DMS153 treated with DMSO at 0.1 percent for 48 hours (cell line): ENCODE data around the gene OXLD1.
A peak's percentile ranks its signal among the peaks of the same experiment; 100 is the strongest.

Experiments
- DNase-seq: peaks from one replicate; lab custom pipeline; 2025; ENCODE audit not compliant: unreplicated experiment; lab: John Stamatoyannopoulos, UW

OXLD1 gene

DNA sequence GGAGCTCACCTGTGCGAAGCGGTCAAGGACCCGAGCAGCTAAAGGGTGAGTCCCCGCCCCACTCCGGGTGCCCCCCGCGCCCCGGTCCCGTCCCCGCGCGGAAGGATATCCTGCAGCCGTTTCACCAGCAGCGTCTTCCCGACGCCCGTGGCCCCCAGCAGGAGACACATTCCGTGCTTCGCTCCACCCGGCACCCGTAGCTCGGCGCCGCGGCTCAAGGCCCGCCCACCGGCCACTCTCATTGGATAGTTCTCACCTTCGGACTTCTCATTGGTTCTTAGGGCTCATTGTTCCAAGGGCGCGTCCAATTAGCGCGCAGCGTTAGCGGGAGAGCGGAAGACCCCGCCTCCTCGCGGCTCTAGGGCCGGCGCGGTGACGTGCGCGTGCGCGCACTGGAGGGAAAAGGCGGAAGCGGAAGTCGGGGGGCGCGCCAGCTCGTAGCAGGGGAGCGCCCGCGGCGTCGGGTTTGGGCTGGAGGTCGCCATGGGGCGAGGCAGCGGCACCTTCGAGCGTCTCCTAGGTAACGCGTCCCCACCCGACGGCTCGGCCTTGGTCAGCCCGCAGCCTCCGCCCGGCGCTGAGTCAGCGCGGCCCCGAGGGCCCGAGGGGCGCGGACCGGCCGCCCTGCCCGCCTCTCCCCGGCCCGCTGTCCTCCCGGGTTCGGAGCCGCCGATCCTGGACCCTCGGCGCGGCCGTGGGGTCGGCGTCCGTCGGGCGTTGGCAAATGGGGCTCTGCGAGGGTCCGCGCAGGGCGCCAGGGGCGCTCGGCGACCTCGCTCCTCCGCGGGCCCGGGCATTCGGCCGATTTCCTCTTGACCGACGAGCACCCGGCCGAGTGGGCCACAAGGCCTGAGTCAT lies 17.4 kb upstream of the OXLD1 start, which contains the start of the genes ARL16 and HGS:
ARL16 (minus strand) TSS at position 214 of the 858 bp plus-strand sequence; CDS start at position 170, 44 bp downstream.
HGS (plus strand) TSS at position 428 of the 858 bp plus-strand sequence; CDS start at position 484, 56 bp downstream.
- DNase-seq: peak; percentile 98

DNA sequence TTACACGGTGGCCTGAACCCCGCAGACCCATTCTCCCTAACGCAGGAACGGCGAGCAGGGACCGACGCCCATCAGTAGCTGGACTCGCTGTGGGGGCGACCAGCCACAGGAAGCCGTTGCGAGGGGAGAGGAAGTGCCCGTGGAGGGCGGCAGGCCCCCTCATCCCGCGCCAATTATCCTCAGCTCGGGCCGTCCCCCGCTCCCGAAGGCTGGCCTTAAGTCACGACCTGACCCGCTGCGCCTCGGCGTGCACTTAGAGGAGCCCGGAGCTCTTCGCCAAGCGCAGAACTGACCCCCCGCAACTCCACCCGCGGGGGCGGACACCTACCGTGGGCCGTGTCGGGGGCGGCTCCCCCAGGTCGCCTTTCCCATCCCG lies 16.8 kb upstream of the OXLD1 start:
- DNase-seq: no peak

DNA sequence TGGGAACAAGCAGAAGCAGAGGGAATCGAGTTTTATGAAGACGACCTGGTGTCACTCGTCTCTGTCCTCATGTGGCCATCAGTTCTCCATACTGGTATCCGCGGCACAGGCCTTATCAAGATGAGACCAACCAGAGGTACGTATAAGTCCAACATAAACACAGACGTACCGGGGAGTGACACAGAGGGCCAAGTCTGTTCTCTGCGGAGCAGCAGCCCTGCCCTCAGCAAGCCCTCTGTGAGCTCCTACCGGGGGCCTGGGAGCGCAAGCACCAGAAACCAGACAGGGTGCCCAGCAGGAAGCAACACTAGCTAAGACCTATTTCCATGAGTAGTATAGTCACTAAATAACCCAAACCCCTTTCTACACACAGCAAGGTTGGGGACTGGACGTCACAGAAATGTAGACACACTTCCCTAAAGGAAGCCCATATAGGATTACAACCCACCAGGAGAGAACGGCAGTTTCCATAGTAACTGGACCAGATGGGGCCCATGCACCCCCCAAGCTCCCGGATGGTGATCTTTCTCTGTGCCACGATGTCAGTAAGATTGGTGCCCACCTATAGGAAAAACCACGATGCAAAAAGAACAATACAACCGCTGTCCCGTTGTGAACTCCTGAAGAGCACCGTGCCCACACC lies 16.3 kb upstream of the OXLD1 start:
- no peak for DNase-seq

DNA sequence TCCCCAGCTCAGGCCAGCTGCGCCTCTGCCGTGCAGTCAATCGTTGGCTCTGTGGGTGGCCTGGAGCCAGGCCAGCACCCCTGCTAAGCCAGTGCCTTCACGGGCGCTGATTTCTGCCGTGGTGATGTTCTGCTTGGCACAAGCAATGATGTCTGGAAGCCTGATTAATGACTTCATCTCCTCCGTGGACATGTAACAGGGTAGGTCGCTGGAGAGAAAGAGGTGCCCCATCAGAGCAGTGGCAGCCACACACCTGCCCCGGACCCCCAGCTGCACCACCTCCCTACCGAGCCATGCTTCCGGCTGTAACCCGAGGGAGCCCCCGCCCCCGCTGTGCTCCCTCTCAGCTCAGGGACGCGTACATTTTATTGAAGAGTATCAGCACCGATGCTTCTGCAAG lies 15.3 kb upstream of the OXLD1 start:
- no peak for DNase-seq

DNA sequence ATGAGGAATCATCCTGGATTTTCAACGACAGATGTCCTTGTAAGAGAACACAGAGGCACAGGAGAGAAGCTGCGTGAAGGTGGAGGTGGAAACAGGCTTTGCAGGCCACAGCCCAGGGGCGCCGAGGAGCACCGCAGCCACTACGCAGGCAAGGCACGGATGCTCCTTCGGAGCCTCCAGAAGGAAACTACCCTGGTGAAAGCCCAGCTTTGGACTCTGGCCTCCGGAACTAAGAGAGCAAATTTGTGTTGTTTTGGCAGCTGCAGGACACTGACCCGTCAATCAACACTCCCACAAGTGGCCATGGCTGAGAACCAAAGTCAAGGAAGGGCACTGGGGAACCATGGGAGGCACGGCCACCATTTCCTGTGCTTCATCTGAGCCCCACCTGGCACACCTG lies 13.7 kb upstream of the OXLD1 start:
- DNase-seq: no peak

DNA sequence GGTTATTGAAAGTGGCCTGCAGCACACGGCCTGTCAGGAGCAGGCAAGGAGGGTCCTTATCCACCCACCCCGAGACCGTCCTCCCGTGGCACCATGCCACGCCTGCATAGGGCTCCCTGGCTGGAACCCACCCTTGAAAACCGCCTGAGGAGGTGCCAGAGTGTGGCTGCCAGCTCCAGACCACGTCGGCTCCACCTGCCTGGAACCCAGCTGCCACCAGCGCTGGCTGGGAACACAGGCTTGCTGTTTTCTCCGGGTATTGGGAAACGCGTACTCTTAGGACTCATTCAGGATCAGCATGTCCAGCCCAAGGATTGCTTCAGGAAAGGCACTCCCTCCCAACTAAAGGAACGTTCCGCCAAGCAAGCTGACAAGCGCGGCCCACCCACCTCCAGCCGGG lies 10.5 kb upstream of the OXLD1 start:
- no peak for DNase-seq

DNA sequence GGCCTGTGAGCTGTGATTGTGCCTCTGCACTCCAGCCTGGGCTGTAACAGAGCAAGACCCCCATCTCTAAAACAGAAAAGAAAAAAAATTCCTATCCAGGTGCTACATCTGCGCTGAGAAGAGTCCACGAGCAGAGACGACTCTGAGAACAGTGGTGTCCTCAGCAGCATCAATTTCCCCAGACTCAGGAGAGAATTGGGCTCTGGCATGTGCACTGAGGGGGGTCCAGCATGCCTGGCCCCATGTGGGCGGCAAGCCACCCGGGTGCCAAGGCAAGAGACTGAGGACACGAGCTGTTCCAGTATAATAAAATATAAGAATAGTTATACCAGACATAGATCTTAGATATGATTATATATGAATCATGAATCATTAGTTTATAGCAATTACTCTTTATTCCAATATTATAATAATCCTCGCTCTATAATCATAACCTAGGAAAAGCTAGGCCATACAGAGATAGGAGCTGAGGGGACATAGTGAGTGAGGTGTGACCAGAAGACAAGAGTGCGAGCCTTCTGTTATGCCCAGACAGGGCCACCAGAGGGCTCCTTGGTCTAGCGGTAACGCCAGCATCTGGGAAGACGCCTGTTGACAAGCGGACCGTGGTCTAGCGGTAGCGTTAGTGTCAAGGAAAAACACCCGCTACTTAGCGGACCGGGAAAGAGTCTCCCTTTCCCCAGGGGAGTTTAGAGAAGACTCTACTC lies 9.3 kb upstream of the OXLD1 start:
- peak; percentile 3 for DNase-seq

DNA sequence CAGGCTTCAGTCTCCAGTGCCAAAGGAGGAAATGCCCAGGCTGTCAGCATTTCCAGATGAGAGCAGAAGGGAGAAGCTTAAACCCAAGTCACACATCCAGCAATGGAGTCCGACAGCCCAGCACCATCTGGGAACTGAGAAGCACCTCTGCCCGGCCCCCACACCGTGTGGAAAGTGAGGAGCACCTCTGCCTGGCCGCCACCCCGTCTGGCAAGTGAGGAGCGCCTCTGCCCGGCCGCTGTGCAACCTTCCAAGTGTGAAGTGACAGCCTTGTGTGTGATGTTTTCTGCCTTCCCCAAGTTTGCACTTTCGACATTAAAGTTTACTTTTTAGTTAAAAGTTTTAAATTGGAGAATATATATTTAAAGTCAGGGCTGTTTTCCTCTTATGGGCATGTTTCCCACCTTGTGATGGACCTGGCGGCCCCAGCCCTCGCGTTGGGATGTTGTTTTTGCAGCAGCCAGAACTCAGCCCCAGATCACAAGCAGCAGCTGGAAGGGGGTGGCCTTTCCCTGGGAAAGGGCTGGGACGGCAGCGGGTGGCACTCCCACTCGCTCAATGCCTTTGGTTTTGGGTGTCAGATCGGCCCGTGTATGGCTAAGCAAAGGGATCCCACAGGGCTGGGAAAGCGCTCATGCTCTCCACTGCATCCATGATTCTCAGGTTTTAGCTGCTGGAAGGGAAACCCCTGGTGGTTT lies 7.3 kb upstream of the OXLD1 start:
- DNase-seq: no peak

DNA sequence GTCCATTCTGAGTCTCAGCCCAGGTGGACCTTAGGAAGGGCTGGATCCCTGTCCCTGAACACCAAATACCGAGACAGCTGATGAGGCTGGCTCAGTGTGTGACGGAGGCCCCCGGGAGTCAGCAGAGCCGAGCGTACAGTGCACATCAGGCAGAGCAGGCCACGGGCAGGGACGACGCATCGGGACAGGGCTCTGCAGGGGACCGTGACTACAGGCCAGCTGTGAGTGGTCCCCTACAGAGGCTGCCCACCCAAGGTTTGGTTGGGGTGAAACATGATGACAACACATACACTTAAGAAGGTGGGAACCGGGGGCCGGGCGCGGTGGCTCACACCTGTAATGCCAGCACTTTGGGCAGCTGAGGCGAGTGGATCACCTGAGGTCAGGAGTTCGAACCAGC lies 6.5 kb upstream of the OXLD1 start:
- DNase-seq: no peak

DNA sequence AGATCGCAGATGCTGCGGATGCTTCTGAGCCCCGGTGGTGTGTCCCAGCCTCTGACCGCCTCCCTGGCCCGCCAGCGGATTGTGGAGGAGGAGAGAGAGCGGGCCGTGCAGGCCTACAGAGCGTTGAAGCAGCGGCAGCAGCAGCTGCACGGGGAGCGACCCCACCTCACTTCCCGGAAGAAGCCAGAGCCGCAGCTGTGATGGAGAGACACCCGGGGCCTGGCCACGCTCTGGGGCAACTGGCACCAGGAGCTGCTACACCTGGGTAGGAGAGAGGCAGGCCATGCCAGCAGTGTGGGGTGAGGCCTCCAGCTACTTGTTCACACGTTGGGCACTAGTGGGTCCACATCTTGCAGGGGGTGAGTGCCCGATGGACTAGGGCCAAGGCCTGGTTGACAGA lies 6.1 kb upstream of the OXLD1 start:
- DNase-seq: no peak

DNA sequence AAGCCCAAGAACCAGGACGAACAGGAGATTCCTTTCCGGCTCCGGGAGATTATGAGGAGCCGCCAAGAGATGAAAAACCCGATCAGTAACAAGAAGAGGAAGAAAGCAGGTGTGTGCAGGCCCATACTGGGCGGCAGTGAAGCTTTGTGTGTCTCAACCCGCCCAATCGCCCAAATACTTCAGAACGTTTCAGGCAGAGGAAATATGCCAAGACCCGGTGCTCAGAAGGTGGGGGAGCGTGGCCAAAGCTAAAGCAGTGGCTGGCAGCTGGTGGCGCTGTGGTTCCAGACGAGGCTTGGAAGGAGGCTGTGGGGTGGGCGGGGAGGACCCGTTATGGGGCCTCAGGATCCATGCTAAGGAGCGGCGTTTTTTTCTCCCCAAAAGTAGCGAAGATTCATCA lies 1.3 kb upstream of the OXLD1 start:
- DNase-seq: no peak

DNA sequence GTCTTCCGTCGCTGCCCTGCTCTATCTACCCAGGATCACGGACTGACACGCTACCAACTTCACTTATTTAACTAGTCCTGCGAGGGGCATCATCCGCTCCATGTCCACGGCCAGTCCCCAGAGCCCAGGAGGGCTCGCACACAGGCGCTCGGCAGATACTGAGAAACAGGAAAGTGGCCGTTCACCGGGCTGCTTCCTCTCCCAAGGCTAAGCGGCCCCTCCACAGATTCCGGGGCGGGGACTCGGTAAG lies 388 bp downstream of the OXLD1 start:
- DNase-seq: no peak

DNA sequence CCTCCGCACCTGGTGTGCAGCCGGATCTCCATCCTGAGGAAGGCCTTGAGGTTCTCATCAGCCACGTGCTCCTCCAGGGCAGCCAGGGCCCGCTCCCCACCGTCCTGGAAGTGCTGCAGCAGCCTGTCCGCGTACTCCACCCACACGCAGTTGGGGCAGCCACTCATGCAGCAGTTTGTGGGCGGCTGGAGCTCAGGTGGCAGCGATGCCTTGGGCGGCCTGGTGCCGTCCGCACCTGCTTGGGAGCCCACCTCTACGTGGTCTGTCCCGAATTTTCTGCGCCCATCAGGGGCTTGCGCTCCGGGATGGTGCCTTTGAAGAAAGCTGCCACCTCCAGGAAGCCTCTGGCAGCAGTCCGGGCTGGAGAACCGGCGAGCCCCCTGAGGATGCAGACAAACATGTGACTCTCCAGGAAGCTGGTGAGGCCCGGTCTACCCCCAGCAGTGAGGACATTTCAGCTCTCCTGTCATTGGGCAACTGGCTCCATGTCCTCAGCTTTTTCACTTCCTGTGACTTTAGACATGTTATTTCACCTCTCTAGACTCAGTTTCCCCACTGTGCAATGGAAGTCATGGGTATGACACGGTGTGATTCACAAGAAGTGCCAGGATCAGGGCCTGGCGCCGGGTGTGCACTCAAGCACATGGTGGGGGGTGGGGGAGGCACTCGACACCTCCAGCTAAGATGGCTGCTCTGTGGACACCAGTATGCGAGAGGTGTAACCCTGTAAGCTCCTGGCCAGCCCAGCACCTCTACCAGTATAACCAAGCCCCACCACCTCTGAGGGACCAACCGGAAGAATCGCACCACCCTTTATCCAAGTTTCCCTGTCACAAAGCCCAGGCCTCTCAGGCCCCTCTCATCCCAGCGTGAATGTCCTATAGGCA lies 957 bp downstream of the OXLD1 start:
- DNase-seq: no peak

DNA sequence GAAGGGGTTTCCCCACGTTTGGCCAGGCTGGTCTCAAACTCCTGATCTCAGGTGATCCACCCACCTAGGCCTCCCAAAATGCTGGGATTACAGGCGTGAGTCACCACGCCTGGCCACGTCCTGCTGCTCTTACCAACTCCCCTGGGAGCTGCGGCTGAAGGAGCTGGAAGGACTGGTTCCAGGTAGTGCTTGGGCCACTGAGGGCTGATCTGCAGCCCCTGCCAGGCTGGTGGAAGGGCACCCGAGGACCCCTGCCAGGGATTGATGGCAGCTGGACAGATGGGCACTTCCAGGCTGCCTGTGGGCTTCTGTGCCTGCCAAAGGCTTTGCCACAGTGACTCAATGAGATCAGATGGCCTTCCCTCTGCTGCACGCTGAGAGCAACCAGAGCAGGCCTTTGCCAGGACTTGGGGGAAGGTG lies 2.3 kb downstream of the OXLD1 start:
- no peak for DNase-seq

DNA sequence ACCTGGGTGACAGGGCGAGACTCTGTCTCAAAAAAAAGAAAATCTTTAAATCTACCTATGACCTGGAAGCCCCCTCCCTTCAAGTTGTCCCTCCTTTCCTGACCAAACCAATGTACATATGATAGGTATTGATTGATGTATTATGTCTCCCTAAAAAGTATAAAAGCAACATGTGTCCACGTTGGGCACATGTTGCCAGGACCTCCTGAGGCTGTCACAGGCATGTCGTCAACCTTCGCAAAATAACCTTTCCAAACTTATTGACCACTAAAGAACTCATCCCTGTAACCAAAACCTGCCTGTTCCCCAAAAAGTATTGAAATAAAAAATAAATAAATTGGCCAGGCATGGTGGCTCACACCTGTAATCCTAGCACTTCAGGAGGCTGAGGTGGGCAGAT lies 4.4 kb downstream of the OXLD1 start:
- no peak for DNase-seq

DNA sequence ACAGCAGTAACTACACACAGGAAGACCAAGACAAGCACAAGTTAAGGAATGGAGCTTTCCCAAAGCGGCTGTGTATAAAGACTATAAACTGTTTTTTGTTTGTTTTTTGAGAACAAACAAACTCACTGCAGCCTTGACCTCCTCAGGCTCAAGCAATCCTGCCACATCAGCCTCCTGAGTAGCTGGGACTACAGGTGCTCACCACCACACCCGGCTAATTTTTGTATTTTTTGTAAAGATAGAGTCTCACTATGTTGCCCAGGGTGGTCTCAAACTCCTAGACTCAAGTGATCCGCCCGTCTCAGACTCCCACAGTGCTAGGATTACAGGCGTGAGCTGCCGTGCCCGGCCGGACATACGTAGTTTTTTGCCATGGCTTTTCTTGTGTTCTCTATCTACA lies 6.0 kb downstream of the OXLD1 start:
- DNase-seq: no peak

DNA sequence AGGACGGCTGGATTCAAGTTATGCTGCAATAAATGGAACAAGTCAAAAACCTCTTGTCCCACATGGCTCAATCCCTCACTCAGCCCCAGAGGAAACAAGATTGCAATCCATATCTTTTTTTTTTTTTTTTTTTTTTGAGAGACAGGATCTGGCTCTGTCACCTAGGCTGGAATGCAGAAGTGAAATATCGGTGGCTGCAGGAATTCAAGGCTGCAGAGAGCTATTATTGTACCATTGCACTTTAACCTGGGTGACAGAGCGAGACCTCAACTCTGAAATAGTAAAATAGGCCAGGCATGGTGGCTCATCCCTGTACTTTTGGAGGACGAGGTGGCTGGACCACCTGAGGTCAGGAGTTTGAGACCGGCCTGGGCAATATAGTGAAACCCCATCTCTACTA lies 7.4 kb downstream of the OXLD1 start:
- DNase-seq: no peak

DNA sequence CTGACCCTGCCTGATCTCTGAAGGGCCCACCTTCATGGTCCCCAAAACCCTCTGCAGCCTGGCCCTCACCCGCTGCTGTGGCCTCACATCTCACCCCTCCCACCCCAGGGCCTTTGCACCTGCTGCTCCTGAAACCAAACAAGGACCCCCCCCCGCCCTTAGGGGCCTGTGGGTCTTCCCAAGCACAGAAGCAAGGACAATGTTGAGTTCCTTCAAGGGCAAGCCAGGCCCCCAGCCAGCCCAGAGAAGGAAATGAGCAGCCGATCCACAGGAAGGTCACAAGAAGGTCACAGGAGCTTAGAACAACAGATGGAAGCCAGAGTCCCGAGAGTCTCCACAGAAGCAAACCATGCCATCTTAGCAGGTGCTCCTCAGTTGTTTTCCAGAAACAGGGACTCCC lies 9.6 kb downstream of the OXLD1 start:
- no peak for DNase-seq

DNA sequence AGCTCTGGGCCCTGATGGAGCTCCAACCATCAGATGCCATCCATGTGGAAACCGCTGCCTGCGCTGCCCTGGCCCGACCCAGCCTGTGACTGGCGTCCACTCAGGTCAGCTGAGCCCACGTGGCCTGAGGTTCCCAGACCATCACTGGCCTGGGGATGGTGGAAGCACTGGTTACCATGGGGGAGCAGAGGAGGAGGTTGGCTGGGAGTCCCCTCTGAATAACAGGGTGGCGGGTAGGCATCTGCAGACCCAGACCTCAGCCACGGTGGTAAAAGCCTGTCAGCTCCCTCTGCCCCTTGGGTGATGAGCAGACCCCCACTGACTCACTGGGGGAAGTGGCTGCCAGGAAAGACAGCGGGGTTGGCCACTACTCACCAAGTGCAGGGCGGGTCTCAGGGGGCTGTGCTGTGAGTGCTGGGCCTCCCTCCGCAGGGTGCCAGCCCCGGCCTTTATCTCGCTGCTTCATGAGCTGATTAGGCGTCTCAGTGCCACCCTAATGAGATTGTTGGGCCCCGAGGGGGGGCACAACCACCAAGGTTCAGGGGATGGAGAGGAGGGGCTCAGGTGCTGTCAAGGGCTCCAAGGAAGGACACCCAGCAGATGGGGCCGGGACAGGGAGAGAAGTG lies 10.2 kb downstream of the OXLD1 start, which contains the start of gene PDE6G:
PDE6G (minus strand) TSS at position 425 of the 626 bp plus-strand sequence. CDS start 3,237 bp downstream, outside the sequence.
- no peak for DNase-seq
